Stimulated activated CD4-positive, alpha-beta T cell treated with anti-CD3 and anti-CD28 coated beads, Interleukin-4, amount 100 ng/mL, for 48 hours (primary cell): ENCODE data around the gene EFTUD2.

Source experiments
- DNase-seq, 2 donors: peaks; one replicate each; pipeline ENCODE4 v3.0.0-alpha.2; 2020; ENCODE audit warnings: low read depth in 2 of 2

Gene EFTUD2

DNA sequence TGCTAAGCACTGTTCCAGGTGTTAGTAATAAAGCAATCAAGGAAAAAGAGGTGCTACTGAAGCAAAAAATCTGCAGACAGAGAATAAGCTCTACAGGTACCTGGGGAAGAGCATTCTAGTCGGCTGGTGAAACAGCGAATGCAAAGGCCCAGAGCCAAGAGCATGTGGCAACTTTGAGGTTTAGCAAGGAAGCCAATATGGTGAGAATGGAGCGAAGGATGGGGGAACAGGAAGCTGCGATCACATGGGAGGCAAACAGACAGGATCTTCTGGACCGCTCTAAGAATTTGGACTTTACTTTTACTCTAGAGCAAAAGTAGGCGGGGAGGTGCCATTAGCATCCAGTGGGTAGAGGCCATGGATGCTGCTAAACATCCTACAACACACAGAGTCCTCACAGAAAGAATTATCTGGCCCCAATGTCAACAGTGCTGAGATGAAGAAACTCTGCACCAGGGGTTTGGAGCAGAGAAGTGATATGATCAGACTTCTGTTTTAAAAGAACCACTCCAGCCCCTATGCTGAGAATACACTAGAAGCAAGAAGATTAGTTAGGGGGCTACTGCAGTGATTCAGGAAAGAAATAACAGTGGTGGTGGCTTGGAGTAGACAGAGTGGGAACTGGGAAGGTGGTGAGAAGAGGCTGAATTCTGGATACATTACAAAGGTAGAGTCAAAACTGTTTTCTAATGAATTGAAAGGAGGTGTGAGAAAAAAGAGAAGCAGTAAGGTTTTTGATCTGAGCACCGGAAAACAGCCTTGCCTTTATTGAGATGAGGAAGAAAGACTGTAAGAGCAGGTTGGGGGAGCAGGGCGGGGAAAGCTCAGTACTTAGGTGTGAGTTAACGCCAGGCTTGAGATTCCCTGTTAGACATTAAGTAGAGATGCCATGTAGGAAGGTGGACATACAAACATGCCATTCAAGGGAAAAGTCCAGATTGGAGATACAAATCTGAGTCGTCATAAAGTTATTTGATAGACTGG, 11.0 kb downstream of the EFTUD2 start:
- no peak for DNase-seq

- no peak for DNase-seq
These were observed 12.2 kb downstream of the EFTUD2 start for GRCh38 chr17:44887016-44887415.

- no peak for DNase-seq
These were observed 14.3 kb downstream of the EFTUD2 start for GRCh38 chr17:44884941-44885340.

GRCh38 chr17:44881145-44881544, 18.1 kb downstream of the EFTUD2 start:
- DNase-seq: no peak

GRCh38 chr17:44880062-44880461, 19.2 kb downstream of the EFTUD2 start:
- no peak for DNase-seq

- DNase-seq: no peak
These were observed 19.9 kb downstream of the EFTUD2 start for GRCh38 chr17:44879376-44879775.

DNA sequence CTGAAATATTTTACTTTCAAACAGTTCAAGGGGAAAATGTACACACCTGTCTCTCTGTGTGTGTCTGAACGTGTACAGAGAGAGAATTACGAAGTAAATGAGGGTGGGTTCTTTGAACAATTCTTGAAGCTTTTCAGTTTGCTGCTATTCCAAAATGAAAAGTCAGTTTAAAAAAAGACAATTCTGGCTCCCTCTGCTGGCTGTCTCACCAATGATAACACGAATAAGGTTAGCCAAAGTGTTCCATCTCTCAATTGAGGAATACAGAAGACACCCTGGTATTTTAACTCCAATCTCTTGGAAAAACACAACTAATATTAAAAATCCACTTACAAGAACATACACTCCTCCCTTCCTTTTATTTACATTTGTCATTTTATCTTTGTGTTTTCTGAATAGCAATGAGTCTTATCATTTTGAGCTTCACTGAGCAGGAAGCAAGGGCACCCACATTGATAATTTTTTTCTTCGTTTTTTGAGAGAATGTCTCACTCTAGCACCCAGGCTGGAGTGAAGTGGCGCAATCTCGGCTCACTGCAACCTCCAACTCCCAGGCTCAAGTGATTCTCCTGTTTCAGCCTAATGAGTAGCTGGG, 20.5 kb downstream of the EFTUD2 start:
- no peak for DNase-seq

- DNase-seq: no peak
These were observed 22.1 kb downstream of the EFTUD2 start for GRCh38 chr17:44877121-44877520.

DNA sequence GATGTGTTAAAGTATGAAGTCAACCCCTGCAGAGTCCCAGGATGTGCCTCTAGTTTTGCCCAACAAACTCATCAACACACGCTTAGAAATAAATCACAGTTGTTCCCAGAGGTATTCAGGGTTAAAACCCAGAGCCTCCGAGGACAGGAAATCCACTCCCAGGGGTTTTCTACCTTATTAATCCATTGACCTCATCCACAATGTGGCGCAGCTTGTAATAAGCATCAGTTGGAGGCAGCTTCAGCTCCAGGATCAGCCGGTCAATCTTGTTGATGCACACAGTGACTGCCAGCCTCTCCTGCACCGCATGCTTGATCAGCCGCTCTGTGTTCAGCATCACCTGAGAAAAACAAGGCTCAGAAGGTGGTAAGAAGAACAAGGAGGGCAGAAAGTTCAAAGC, 23.5 kb downstream of the EFTUD2 start:
- no peak for DNase-seq

DNA sequence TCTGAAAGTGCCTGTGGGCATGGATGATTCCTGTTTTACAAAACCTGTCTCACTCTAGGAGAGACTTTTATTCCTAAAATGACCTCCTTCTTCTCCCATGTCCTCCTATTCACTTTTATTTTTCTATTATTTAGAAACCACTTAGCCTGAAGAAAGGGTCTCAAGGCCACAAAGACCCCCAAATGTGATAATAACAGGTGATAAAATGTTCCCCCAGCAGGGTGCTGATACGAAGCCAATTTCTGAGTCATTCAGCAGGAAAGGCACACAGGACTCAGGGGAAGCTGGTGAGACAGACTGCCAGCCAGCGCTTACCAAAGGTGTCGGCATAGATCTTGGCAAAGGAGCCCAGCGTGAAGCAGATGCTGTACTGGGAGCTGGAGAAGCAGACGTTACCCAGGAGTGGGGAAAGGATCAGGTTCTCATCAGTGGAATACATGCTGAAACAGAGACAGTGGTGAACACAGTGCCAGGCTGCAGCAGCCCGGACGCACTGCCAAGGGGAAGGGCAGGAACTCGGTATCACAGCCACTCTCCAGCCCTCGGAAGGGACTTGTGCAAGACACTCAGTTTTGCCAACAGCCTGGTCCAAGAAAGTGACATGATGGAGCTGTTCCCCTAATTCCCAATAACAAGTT, 27.0 kb downstream of the EFTUD2 start:
- DNase-seq: no peak

DNA sequence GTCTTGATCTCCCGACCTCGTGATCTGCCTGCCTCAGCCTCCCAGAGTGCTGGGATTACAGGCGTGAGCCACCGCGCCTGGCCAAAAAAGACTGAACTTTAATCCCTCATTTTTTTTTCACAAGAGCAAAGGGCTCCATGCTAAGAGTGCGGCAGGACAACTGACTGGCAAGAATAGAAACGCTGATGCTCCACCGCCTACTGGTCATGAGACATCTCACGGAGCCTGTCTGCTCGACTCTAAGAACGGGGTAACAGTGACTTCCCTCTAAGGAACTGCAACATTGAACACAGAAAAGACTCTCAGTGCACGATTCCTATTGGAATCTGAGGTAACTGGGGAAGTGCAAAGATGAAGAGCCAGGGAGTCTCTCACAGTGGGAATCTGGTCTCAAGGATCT, 27.7 kb downstream of the EFTUD2 start:
- DNase-seq: no peak

DNA sequence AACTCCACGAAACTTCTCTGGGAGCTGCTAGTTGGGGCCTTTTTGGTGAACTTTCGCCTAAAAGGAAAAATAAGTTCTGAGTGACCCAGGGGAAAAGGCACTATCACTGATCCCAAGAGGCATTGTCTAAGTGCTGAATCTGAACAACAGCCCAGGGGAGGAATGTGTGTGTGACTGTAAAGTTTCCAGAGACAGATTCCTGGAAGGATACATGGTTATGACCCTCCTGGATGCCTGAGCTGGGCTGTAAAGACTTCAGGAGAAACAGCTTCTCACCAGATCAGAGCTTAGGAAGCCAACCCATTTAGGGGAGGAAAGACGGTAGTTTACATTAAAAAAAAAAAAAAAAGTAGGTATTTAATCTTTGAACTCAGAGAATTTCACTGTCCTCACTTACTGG, 31.4 kb downstream of the EFTUD2 start:
- DNase-seq: no peak

DNA sequence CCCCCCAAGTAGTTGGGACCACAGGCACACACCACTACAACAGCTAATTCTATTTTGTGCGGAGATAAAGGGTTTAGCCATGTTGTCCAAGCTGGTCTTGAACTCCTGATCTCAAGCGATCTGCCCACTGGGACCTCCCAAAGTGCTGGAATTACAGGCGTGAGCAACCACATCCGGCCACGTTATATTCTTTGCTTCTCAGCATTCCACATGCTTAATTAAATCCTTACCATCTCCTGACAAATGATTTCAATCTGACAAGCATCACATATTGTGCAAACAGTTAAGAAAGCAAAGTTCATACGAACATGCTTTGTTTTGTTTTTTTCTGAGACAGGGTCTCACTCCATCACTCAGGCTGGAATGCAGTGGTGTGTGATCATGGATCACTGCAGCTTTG, 33.3 kb downstream of the EFTUD2 start:
- DNase-seq: no peak

- peak; percentile 55 to 60 for DNase-seq
These were observed 34.0 kb downstream of the EFTUD2 start for GRCh38 chr17:44865231-44865660.

GRCh38 chr17:44864831-44865230, 34.4 kb downstream of the EFTUD2 start:
- no peak for DNase-seq

GRCh38 chr17:44863061-44863918, 36.0 kb downstream of the EFTUD2 start:
- no peak for DNase-seq

DNA sequence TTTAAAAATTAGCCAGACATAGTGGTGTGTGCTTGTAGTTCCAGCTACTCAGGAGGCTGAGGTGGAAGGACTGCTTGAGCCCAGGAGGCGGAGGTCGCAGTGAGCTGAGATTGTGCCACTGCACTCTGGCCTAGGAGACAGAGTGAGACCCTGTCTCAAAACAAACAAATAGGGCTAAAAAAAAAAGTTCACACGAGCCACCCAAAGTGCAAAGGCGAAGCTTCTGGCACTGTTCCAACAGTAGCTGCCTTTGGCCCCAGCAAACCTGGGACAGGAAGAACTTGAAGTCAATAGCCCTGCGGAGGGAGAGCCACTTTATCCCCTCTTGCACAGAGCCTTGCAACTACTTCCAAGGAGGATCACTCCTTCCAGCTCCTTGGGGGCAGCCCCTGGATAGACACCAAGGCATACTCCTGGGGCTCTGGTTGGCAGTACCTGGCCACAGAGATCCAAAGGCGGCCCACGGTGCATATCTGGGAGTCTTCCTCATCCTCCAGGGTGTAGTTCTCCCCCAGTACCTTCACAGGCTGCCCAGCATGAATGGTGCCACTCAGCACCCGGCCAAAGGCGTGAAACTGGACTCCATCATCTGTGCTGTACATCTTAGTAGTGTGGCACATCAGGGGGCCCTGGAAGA, 36.8 kb downstream of the EFTUD2 start:
- DNase-seq: no peak

DNA sequence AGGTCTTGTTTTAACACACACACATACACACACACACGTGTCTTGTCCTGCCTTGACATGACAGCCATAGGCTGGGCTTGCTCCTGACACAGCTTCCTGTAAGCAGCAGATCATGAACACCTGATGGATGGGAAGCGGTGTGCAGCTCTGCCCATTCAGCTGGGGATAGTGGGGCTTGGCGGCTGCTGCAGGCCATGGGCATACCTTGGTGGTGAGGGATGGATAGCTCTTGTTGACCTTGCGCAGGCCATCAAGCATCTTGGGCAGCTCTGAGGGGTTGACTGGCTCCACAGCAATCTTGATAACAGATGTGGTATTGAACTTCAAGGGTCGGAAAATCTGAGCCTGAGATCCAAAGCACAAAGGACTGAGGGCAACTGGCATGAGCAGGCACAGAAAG, 39.5 kb downstream of the EFTUD2 start:
- no peak for DNase-seq

DNA sequence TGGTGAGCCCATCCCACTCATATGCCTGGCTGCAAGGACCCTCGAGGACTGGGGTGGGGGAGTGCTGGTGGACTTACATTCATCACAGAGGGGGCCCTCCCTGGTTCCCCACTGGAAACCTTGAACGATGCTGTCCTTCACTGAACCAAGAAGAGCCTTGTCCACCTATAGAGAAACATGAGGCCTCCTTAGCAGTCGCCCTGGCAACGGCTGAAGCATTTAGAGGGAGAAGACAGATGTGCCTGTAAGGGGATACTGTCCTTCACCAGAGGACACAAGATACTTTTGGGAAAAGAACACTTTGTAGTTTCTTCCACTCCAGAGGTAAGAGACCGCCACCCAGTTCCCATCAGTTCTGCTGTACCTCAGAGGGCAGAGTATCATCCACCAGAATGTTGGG, 45.1 kb downstream of the EFTUD2 start:
- no peak for DNase-seq

DNA sequence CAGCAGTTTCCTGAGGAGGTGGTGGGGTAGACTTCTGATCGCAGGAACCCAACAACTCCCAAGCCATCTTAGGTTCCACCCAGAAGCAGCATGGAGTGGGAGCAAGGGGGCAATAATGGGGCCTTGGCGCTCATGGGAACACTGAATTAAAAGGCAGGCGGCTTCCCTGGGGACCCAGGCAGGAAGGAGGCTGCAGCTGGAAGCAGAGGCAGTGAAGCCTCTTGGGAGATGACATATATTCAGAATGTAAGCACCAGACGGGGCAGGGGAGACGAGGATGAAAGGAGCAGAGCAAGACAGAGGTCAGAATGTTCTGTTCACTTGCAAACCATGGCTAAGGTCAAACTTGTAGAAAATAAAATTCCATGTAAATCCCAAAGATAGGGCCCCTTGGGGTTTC, 48.6 kb downstream of the EFTUD2 start:
- DNase-seq: no peak

GRCh38 chr17:44850025-44850424, 49.2 kb downstream of the EFTUD2 start:
- DNase-seq: no peak
